Endothelial cell of umbilical vein (primary cell): ENCODE measurements around the gene KRTAP9-9. TPM values are rescaled to one million over a fixed set of nuclear protein-coding genes. Genes with fewer than 3 reads are reported as not detected.

ENCODE experiments used
- BruUV-seq: library from RNA; stranded (reverse); fragments of 400-500 nt; replicated peaks from 2 replicates; lab custom pipeline; 2021; lab: Mats Ljungman, UMichigan
- CTCF ChIA-PET: fragments of 300-600, 350-600 bp; sonication (Branson Sonifier 250); formaldehyde crosslinking; loops from one replicate; lab custom pipeline; 2021; ENCODE audit warnings: antibody characterized with exemption, inconsistent platforms; lab: Charles Lee
- POLR2A ChIA-PET: fragments of 300-600, 350-600 bp; sonication (Branson Sonifier 250); formaldehyde crosslinking; loops from one replicate; lab custom pipeline; 2021; ENCODE audit warnings: antibody characterized with exemption, inconsistent platforms; lab: Charles Lee
- DNase-seq: peaks from one replicate; pipeline ENCODE4 v3.0.0-alpha.2; 2011; ENCODE audit warnings: low read depth, low spot score
- FAIRE-seq: peaks from 2 replicates; lab custom pipeline; 2011; peaks lifted over from hg19 to GRCh38; lab: Jason Lieb, UNC
- H2AFZ ChIP-seq: 2 replicates; pipeline ENCODE4 v1.6.0; 2012; ENCODE audit warnings: low read depth, low read length, control low read depth, inconsistent platforms
- H3K27ac ChIP-seq: 2 replicates; pipeline ENCODE4 v1.5.1; 2011; ENCODE audit warnings: low read depth, mild to moderate bottlenecking, control low read depth, low read length, moderate library complexity; ENCODE audit not compliant: insufficient read depth
- H3K27me3 ChIP-seq, 2 experiments: 2 replicates each; pipeline versions ENCODE4 v1.6.0 to v1.6.1; 2011; ENCODE audit warnings: low read length in 2 of 2, mixed read lengths in 1 of 2; ENCODE audit not compliant: control insufficient read depth in 2 of 2, insufficient read depth in 2 of 2
- H3K36me3 ChIP-seq, 2 experiments: 2 replicates in 1 of 2; 3 replicates in 1 of 2; pipeline ENCODE4 v1.5.1; 2011; ENCODE audit warnings: low read length in 2 of 2, mild to moderate bottlenecking in 1 of 2, moderate library complexity in 1 of 2; ENCODE audit not compliant: control insufficient read depth in 2 of 2, insufficient read depth in 2 of 2; ENCODE audit errors: extremely low read depth in 1 of 2
- H3K4me1 ChIP-seq: 3 replicates; pipeline ENCODE4 v1.5.1; 2011; ENCODE audit warnings: mild to moderate bottlenecking, low read length; ENCODE audit not compliant: control insufficient read depth, insufficient read depth; ENCODE audit errors: extremely low read depth
- H3K4me2 ChIP-seq: 2 replicates; pipeline ENCODE4 v1.6.1; 2011; ENCODE audit warnings: low read length, control low read depth, mixed read lengths; ENCODE audit not compliant: insufficient read depth
- H3K4me3 ChIP-seq, 3 experiments: fragments of 200-600 bp in 1 of 3; sonication (generic), shearing (Covaris generic) in 1 of 3; replicated peaks in 1 of 3; 2 replicates each; pipeline ENCODE4 v1.5.1; 2011 to 2016; ENCODE audit warnings: control low read depth in 3 of 3, low read length in 3 of 3, mild to moderate bottlenecking in 2 of 3, inconsistent platforms in 1 of 3, low read depth in 1 of 3, moderate library complexity in 1 of 3; ENCODE audit not compliant: insufficient read depth in 1 of 3
- H3K79me2 ChIP-seq: 2 replicates; pipeline ENCODE4 v1.6.0; 2012; ENCODE audit warnings: low read length, inconsistent platforms; ENCODE audit not compliant: control insufficient read depth, insufficient read depth
- H3K9ac ChIP-seq: replicated peaks from 2 replicates; pipeline ENCODE3; 2011; ENCODE audit warnings: low read length, control low read depth; ENCODE audit not compliant: insufficient read depth; ENCODE audit errors: extremely low read depth
- H3K9me1 ChIP-seq: replicated peaks from 3 replicates; pipeline ENCODE4 v1.6.0; 2011; ENCODE audit warnings: mild to moderate bottlenecking, low read length; ENCODE audit not compliant: control insufficient read depth, insufficient read depth; ENCODE audit errors: extremely low read depth
- H3K9me3 ChIP-seq: replicated peaks from 2 replicates; pipeline ENCODE4 v1.5.1; 2012; ENCODE audit warnings: low read length, inconsistent platforms; ENCODE audit not compliant: control insufficient read depth, insufficient read depth
- H4K20me1 ChIP-seq: replicated peaks from 2 replicates; pipeline ENCODE3; 2011; ENCODE audit warnings: mild to moderate bottlenecking, low read length; ENCODE audit not compliant: control insufficient read depth, insufficient read depth; ENCODE audit errors: extremely low read depth
- CTCF ChIP-seq, 2 donors: IDR thresholded peaks; 1 replicate in 1 of 2; 2 replicates in 1 of 2; pipeline ENCODE4 v1.5.1; 2011; ENCODE audit warnings: low read length in 2 of 2, mild to moderate bottlenecking in 2 of 2, moderate library complexity in 2 of 2, control low read depth in 1 of 2, inconsistent platforms in 1 of 2, low read depth in 1 of 2; ENCODE audit not compliant: insufficient read depth in 1 of 2; ENCODE audit errors: extremely low read depth in 1 of 2
- EZH2 ChIP-seq: IDR thresholded peaks from 2 replicates; pipeline ENCODE4 v1.6.1; 2012; ENCODE audit warnings: borderline replicate concordance, low read depth, mild to moderate bottlenecking, moderate library complexity, low read length, inconsistent platforms; ENCODE audit not compliant: severe bottlenecking
- FOS ChIP-seq: IDR thresholded peaks from 2 replicates; pipeline ENCODE4 v1.6.1; 2011; ENCODE audit warnings: mild to moderate bottlenecking, low read length, moderate library complexity, borderline replicate concordance; ENCODE audit not compliant: insufficient read depth
- GATA2 ChIP-seq: IDR thresholded peaks from 2 replicates; pipeline ENCODE4 v1.7.0; 2011; ENCODE audit warnings: low read depth, mild to moderate bottlenecking, moderate library complexity, mixed read lengths, low read length; ENCODE audit not compliant: insufficient read length, insufficient read depth
- JUN ChIP-seq: IDR thresholded peaks from 2 replicates; pipeline ENCODE4 v1.6.1; 2011; ENCODE audit warnings: borderline replicate concordance, low read depth; ENCODE audit not compliant: insufficient read length, insufficient read depth
- MAX ChIP-seq: IDR thresholded peaks from 2 replicates; pipeline ENCODE4 v1.6.1; 2011; ENCODE audit not compliant: insufficient read depth, insufficient read length
- MYC ChIP-seq: IDR thresholded peaks from one replicate; pipeline ENCODE4 v1.6.1; 2011; ENCODE audit warnings: mild to moderate bottlenecking, low read depth, low read length
- POLR2A ChIP-seq: IDR thresholded peaks from 2 replicates; pipeline ENCODE4 v1.6.1; 2012; ENCODE audit warnings: low read depth, mild to moderate bottlenecking, control low read depth, low read length
- POLR2AphosphoS5 ChIP-seq: IDR thresholded peaks from 2 replicates; pipeline ENCODE4 v1.6.1; 2012; ENCODE audit warnings: low read depth, mild to moderate bottlenecking, control low read depth, low read length, moderate library complexity; ENCODE audit not compliant: insufficient read depth
- dilution Hi-C: fragments of 300-500 bp; cut with MboI; formaldehyde crosslinking; loops from one replicate; pipeline ENCODE4 v1.15.0; 2019; ENCODE audit warnings: low sequenced_read_pairs; ENCODE audit not compliant: extremely low pct_ligation_motif_present
- intact Hi-C: fragments of 100-400 bp; cut with micrococcal nuclease; formaldehyde crosslinking; loops from one replicate; pipeline ENCODE4 v1.10.0; 2022
- polyA plus RNA-seq, 4 experiments: library from polyadenylated mRNA; depleted of rRNA in 3 of 4; stranded (reverse) in 3 of 4; unstranded in 1 of 4; fragments of >200 nt; gene quantifications; 2 replicates each; pipeline versions ENCODE4 v1.2.1 to v1.2.3, GENCODE V29; 2011 to 2012; ENCODE audit warnings: missing spikeins in 1 of 4
- total RNA-seq: library from RNA; stranded (reverse); gene quantifications from 2 replicates; pipeline ENCODE4 v1.2.3, GENCODE V29; 2021

Gene KRTAP9-9
- total and polyA plus RNA-seq, 2 donors (not counting 3 experiments of a cell fraction or from before 2014, with no cell fraction given), result not detected

GRCh38 chr17:41301204-41301790, 46.1 kb downstream of the KRTAP9-9 start:
- dilution Hi-C loops, result no loop called here
- Histone ChIP-seq H3K27ac (no peak overlapping the region), H4K20me1 (no peaks in the 10 kb centered on the region), H3K4me3 (no peak overlapping the region), H3K4me1 (no peaks in the 10 kb centered on the region), H3K79me2 (no peaks in the 10 kb centered on the region), H3K4me2 (no peak overlapping the region), H3K36me3 (no peaks in the 10 kb centered on the region), H3K9me3 (no peaks in the 10 kb centered on the region), H2AFZ (no peak overlapping the region), H3K9ac (no peak overlapping the region), H3K27me3 (no peaks in the 10 kb centered on the region), H3K9me1 (no peaks in the 10 kb centered on the region)
- FAIRE-seq (no peak), DNase-seq (no peak)
- intact Hi-C loops, result no loop called here
- ChIA-PET POLR2A (no interaction called here), CTCF (interaction anchor here (0.6 to 1.0 kb wide), 2 partner anchors 290 to 364 kb away, joined by 3 read pairs; no protein-coding TSS in a partner anchor)
- TF ChIP-seq JUN (no peak), POLR2A (no peak), MAX (no peak), MYC (no peak), CTCF (IDR thresholded peaks at IDR 0.05; ENCODE audit: extremely low read depth in 1 of 2, insufficient read depth in 1 of 2, low read depth in 1 of 2, low read length in 2 of 2) (no peak), EZH2 (no peak), POLR2AphosphoS5 (no peak), FOS (no peak), GATA2 (no peak)
- no TSS peak for BruUV-seq
